AG09309 (cell line): ENCODE measurements around the gene TMEM117.
"Not testable (repeated sequence)": the region's sequence is repeated elsewhere in the genome, so short reads cannot be mapped to it uniquely, and the experiment has no call there.

Experiments used
- DNase-seq: peaks from one replicate; pipeline ENCODE4 v3.0.0-alpha.2; 2010; ENCODE audit warnings: low read depth
- H3K4me3 ChIP-seq: 2 replicates; pipeline ENCODE4 v1.5.1; 2011; ENCODE audit warnings: mild to moderate bottlenecking, low read depth, low read length, moderate library complexity; ENCODE audit not compliant: control insufficient read depth
- TF ChIP-seq, protein P1 (sequence below): IDR thresholded peaks from 2 replicates; pipeline ENCODE4 v1.5.1; 2011; ENCODE audit warnings: mild to moderate bottlenecking, low read depth, low read length, inconsistent platforms; ENCODE audit not compliant: insufficient read depth, control insufficient read depth; ENCODE audit errors: missing control alignments

Gene TMEM117

DNA sequence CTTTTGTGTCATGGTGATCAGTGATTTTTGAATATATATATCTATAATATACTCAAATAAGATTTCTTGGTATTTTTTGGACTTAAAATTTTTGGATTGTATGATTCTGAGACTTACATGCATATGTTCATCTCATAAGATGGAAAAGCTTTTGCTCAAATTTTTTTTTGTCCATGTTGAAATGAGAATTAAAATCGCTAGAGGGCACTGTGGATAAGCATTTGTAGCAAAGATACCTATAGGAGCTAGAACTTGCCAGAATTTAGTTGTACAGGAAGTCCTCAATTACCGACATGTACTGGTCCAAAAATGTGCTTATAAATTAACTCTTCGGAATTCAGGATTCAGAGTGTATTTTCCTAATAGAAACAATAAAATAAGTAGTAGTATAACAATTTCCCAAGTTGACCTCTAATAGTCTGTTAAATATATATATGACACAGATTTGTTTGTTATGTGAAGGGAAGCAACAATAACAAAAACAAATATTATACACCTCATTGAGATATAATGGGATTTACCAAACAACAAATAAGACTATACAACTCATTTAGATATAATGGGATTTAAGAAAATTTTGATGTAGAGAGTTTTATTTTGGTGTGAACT, 179.6 kb downstream of the TMEM117 start:
- DNase-seq = peak; percentile 37
- TF ChIP-seq, protein P1, sequence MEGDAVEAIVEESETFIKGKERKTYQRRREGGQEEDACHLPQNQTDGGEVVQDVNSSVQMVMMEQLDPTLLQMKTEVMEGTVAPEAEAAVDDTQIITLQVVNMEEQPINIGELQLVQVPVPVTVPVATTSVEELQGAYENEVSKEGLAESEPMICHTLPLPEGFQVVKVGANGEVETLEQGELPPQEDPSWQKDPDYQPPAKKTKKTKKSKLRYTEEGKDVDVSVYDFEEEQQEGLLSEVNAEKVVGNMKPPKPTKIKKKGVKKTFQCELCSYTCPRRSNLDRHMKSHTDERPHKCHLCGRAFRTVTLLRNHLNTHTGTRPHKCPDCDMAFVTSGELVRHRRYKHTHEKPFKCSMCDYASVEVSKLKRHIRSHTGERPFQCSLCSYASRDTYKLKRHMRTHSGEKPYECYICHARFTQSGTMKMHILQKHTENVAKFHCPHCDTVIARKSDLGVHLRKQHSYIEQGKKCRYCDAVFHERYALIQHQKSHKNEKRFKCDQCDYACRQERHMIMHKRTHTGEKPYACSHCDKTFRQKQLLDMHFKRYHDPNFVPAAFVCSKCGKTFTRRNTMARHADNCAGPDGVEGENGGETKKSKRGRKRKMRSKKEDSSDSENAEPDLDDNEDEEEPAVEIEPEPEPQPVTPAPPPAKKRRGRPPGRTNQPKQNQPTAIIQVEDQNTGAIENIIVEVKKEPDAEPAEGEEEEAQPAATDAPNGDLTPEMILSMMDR = peak; percentile 40
- H3K4me3 ChIP-seq = no peak overlapping the region

DNA sequence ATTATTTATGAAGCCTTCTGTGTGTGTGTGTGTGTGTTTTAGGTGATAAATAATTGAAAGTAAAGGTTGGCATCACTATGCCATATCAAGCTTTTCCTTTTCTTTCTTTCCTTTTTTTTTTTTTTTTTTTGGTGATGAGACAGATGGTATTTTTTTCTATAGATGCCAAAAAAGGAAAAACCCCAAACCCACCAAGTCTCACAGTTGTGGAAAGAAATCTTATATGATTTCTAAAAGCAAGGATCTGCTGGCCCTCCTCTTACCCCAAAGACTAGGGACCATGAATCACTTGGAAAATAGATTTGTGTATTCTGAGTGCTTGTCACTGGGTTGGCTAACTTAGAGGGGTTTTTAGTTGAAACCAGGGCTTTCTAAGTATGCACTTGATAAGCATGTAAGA, 181.3 kb downstream of the TMEM117 start:
- no peak overlapping the region for H3K4me3 ChIP-seq
- no peak for DNase-seq
- TF ChIP-seq, protein P1 = no peak

DNA sequence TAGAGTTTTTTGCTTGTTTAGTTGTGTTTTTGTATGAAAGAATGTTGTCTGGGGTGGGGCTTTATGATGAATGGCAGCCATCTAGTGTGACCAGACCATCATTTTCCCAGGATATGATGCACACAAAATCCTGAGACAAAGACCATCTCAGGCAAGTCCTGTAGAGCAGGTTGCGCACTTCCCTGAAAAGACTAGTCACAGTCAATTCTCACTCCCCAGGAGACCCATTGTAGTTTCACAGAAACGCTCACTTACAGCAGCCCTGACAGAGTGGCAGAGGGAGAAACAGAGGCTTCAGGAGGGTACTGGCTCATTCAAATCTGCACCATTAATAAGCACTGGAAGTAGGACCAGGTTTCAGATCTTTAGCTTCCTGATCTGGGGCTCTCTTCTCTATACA, 183.2 kb downstream of the TMEM117 start:
- TF ChIP-seq, protein P1 = no peak
- no peak overlapping the region for H3K4me3 ChIP-seq
- DNase-seq = no peak

DNA sequence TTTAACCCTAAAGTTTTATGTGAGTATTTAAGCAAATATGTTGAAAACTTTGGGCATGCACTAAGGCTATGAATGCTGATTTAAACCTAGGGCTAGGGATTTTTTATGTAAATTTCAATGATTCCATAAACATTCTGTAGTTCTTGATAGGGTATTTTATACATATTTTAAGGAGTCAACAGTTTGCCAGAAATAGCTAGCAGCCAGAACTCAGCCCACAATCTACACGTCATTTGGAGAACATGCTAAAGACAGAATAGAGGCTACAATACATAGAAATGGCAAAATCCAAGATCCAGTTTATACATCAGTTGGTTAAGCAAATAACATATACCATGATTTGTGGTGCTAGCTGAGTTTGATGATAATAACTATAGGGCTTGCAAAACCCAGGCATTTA, 184.7 kb downstream of the TMEM117 start:
- DNase-seq = no peak
- TF ChIP-seq, protein P1 = no peak
- H3K4me3 ChIP-seq = no peak overlapping the region

DNA sequence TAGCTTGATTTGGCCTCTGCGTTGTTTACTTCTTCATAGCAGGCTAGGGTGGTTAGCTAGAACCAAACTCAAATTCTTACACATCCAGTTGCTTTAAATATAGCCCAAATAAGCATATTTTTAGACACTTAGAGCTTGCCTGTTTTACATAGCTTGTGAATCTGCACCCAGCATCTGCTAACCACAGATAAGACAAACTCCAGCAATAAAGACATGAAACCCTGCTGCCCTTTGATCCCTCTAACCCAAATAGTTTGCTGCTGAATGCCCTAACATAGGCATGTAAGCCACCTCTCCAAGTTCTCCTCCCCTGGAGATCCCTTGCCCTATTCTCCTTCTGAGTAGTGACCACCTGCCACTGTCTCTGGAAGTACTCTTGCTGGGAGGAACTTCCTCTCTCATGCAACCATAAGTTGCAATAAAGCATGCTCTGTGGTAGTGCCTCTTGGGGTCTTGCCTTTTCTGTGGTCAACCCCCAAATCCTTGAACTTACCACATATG, 185.6 kb downstream of the TMEM117 start:
- no peak for DNase-seq
- TF ChIP-seq, protein P1 = no peak
- no peak overlapping the region for H3K4me3 ChIP-seq

DNA sequence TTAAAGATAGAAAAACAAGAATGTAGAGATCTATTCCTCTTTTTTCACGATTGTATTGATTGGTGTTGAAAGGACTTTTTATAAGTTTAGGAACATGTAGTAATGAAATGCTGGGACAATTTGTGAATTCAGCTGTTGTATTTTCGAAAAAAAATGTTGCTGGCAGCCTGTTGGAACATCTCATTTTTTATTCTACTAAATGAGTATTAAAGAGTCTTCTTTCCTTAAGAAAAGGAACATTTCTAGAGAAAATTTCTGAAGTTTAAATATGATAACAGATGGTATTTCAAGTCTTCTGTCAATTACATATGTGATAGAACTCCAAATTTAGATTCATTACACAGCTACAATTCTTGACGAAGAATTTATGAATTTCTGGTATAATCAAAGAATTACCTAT, 189.6 kb downstream of the TMEM117 start:
- TF ChIP-seq, protein P1 = no peak
- no peak for DNase-seq
- no peak overlapping the region for H3K4me3 ChIP-seq

DNA sequence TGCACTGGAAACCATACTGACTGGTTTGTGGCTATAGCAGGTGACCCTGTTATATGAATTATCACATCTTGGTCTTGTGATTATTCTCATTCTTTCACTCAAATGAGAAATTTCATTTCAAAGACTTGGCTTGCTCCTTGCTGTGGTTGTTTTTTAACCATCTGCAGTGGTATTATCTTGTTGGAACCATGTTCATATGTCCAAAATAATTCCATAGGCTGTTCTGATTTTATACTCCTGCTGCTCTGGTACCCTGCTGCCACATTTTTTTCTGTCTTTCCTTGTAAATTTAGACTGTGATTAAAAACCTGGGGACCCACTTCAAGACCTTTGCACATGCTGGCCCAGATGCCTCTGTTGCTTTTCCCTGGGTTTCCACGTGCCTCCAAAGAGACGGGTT, 190.2 kb downstream of the TMEM117 start:
- no peak overlapping the region for H3K4me3 ChIP-seq
- no peak for DNase-seq
- TF ChIP-seq, protein P1 = no peak

DNA sequence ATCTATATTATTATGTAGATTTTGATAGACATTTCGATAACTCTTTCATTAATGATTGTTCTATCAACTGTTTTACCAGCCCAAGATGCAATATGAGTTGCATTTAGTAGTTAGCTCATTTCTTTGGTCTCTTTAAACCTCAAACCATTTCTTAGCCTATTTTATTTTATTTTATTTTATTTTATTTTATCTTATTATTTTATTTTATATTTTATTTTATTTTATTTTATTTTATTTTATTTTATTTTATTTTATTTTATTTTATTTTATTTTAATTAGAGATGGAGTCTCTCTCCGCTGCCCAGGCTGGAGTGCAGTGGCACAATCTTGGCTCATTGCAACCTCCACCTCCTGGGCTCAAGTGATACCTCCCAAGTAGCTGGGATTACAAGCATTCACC, 191.0 kb downstream of the TMEM117 start:
- not testable (repeated sequence) for H3K4me3 ChIP-seq, DNase-seq
